ENCODE results near the gene DHX8. TPM values are rescaled to one million over a fixed set of nuclear protein-coding genes. Genes with fewer than 3 reads are reported as not detected.

The DHX8 gene
- total RNA-seq, 1 donor from 2014 or later: 32.7 TPM

- DNase-seq (ENCODE audit: low spot score): no peak
- intact Hi-C loops (cut with DNase I): no loop called here
Measured at GRCh38 chr17:43562679-43563599, 79.2 kb downstream of the DHX8 start.

DNA sequence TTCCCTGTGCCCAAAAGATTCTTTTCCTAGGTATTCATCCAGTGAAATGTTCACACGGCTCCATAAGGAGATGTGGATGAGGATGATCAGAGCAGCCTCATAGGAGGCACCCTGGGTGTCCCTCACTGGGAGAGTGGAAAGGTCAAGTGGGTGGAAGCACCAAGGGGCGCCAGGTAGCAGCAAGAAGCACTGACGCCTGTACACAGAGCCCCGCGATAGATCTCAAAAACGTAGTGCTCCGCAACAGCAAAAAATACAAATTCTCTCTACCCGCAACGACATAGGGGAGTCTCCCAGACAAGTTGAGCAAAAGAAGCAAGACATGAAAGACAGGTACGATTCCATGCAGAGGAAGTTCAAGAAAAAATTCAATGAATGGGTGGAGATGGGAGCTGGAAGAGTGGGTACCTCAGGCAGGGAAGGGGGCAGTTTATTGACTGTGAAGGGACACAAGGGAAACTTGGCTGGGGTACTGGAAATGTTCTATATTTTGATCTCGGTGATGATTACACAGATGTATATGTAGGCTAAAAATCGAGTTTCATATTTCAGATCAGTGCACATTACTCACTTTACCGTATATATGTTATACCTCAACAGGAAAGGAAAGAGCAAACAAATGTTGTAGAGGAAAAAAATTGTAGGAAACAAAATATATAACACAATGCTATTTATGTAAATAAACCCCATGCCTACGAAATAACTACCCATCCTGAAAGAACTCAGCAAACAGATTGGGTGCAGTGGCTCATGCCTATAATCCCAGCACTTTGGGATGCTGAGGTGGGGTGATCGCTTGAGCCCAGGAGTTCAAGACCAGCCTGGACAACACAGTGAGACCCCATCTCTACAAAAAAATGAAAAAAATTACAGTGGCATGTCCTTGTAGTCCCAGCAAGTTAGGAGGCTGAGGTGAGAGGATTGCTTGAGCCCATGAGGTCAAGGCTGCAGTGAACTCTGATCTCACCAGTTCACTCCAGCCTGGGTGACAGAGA lies 80.1 kb downstream of the DHX8 start:
- no peak for DNase-seq (ENCODE audit: low spot score)
- intact Hi-C loops (cut with DNase I): no loop called here

- intact Hi-C loops (cut with DNase I): no loop called here
- no peak for DNase-seq (ENCODE audit: low spot score)
Measured at GRCh38 chr17:43568506-43569082, 84.8 kb downstream of the DHX8 start.

DNA sequence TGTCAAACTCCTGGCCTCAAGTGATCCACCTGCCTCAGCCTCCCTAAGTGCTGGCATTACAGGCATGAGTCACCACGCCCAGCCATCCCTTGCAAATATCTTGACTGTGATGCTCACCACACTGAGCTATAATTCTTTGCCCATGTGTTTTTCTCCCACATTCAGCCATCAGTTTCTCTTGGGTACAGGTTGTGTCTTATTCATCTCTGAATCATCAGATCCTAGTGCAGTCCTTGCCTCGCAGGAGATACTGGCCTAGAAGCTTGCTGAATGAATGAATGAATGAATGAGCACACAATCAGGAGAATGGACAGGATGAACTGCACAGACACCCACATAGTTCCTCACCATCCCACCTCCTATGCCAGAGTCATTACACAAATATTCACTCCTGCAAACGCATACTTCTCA lies 86.7 kb downstream of the DHX8 start:
- DNase-seq (ENCODE audit: low spot score): no peak
- intact Hi-C loops (cut with DNase I): no loop called here

DNA sequence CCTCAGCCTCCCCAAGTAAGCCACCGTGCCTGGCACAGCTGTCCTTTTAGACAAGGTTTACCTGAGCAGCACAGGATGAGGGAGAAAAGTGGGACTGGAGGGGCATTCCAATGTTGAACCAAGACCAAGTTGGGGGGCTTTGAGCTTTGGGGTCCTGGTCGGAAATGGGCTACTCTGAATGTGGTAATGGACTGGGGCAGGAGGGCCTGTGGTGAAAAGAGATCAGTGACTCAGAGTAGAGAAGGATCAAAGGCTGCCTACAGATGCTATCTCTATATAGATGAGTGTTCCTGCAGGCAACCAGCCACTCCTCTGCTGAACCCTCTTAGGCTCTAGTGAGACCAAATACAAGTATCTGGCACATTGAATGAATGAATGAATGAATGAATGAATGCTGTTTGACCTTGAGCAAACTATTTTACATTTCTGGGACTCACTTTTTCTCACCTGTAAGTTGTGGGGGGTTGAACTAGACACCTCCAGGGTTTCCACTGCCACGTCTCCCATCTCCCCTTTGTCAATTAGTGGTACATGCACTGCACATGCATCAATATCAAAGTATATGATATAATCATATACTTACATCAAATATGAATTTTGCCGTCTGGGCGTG lies 88.7 kb downstream of the DHX8 start:
- DNase-seq (ENCODE audit: low spot score): no peak
- intact Hi-C loops (cut with DNase I): no loop called here

- DNase-seq (ENCODE audit: low spot score): no peak
- intact Hi-C loops (cut with DNase I): no loop called here
Measured at GRCh38 chr17:43573579-43574321, 90.0 kb downstream of the DHX8 start.

- intact Hi-C loops (cut with DNase I): no loop called here
Measured at GRCh38 chr17:43574348-43574747, 90.6 kb downstream of the DHX8 start.

DNA sequence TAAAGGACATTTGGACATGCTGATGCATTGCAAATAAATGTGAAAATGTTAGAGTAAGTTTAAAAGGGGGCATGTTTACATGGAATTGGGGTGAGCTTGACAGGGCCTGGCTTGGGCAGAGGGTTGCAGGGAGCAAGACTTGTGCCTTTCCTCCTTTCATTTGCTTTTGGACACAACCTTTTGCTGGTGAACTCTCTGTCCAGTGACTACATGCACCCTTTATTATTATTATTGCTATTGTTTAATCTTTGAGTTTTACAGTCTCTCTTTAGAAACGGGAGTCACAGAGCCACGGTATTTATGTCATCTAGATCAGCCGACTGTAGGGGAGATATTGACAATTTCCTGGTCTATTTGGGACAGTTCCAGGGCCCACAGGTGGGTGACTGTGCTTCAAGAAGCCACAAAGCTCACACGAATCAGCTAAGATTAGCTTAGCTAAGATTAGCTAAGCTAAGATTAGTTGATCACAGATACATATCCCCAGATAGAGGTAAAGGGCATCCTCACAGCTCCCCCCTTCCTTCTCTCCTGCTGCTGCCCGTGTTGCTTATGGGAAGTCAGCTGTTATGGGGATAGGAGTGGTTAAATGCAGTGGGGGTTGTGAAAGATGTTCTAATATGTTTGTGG lies 91.2 kb downstream of the DHX8 start:
- no peak for DNase-seq (ENCODE audit: low spot score)
- intact Hi-C loops (cut with DNase I): loop anchor here (5.0 kb wide), 2 partner anchors 53 to 182 kb away; partner anchors contain the start of gene SOST

More at GRCh38 chr17:43574348-43574747, 90.6 kb downstream of the DHX8 start:
- DNase-seq (ENCODE audit: low spot score): no peak

Other genes starting within 250 kb of the DHX8 start
- 6,310 TPM for gene RNU2-1, start 250.0 kb upstream of the DHX8 start, total RNA-seq
- 4.4 TPM for gene ARL4D, start 85.0 kb upstream of the DHX8 start, total RNA-seq
- gene ETV4, start 62.4 kb downstream of the DHX8 start, total RNA-seq: 3.5 TPM
- 19.8 TPM for gene MEOX1, start 177.9 kb downstream of the DHX8 start, total RNA-seq

All from cardiac septum (tissue), 1 donor.